AG04450 (cell line): ENCODE measurements around the gene HOXC5. TPM values are rescaled to one million over a fixed set of nuclear protein-coding genes. Genes with fewer than 3 reads are reported as not detected.

Experiments
- CTCF ChIA-PET: fragments of 300-600, 350-600 bp; formaldehyde crosslinking; extraction: SDS; loops from one replicate; lab custom pipeline; 2022; ENCODE audit warnings: antibody characterized with exemption, inconsistent platforms; lab: Charles Lee
- POLR2A ChIA-PET: fragments of 350-600 bp; formaldehyde crosslinking; extraction: SDS; loops from one replicate; lab custom pipeline; 2021; ENCODE audit warnings: antibody characterized with exemption, inconsistent platforms; lab: Yijun Ruan, JAX
- DNase-seq: peaks from one replicate; pipeline ENCODE4 v3.0.0-alpha.2; 2011; ENCODE audit warnings: low read depth, low spot score
- H3K27ac ChIP-seq: one replicate; pipeline ENCODE4 v1.5.1; 2012; ENCODE audit warnings: low read depth, low read length, control low read depth
- H3K27me3 ChIP-seq: one replicate; pipeline ENCODE4 v1.6.0; 2012; ENCODE audit warnings: low read length; ENCODE audit not compliant: control insufficient read depth, insufficient read depth
- H3K4me3 ChIP-seq: 2 replicates; pipeline ENCODE4 v1.5.1; 2011; ENCODE audit warnings: mild to moderate bottlenecking, low read depth, low read length, control low read depth
- H3K9me3 ChIP-seq: 2 replicates; pipeline ENCODE4 v1.5.1; 2012; ENCODE audit warnings: low read length; ENCODE audit not compliant: control insufficient read depth, insufficient read depth
- CTCF ChIP-seq: IDR thresholded peaks from 2 replicates; pipeline ENCODE4 v1.5.1; 2011; ENCODE audit warnings: low read depth, low read length, control low read depth, inconsistent platforms
- polyA plus RNA-seq: library from polyadenylated mRNA; depleted of rRNA; stranded (reverse); fragments of >200 nt; gene quantifications from 2 replicates; pipeline ENCODE4 v1.2.3, GENCODE V29; 2011

The HOXC5 gene
- polyA plus RNA-seq, 1 experiment = not detected

GRCh38 chr12:53993162-53994008 lies 39.5 kb upstream of the HOXC5 start:
- POLR2A ChIA-PET = no interaction called here
- Histone ChIP-seq H3K27me3 (peaks cover 97% of the 10 kb centered on the region), H3K27ac (no peak overlapping the region), H3K9me3 (peaks cover 8% of the 10 kb centered on the region; the same call in 1 of the 2 replicates), H3K4me3 (no peak overlapping the region)
- TF ChIP-seq CTCF = no peak
- no peak for DNase-seq
- CTCF ChIA-PET = interaction anchor here (1.0 to 1.2 kb wide), 2 partner anchors 198 to 221 kb away, joined by 3 read pairs; no protein-coding TSS in a partner anchor

- CTCF ChIA-PET = interaction anchor here (1.0 to 1.2 kb wide), 2 partner anchors 197 to 220 kb away, joined by 3 read pairs; no protein-coding TSS in a partner anchor
- H3K9me3 ChIP-seq = peaks cover 8% of the 10 kb centered on the region; the same call in 1 of the 2 replicates
- H3K27ac ChIP-seq = no peak overlapping the region
- no peak overlapping the region for H3K4me3 ChIP-seq
- no peak for TF ChIP-seq CTCF
- no peak for DNase-seq
- POLR2A ChIA-PET = no interaction called here
- peaks cover 97% of the 10 kb centered on the region for H3K27me3 ChIP-seq
Measured at GRCh38 chr12:53994009-53994263, 38.9 kb upstream of the HOXC5 start.

GRCh38 chr12:53994264-53995001 lies 38.4 kb upstream of the HOXC5 start:
- Histone ChIP-seq H3K4me3 (no peak overlapping the region), H3K9me3 (peaks cover 8% of the 10 kb centered on the region; the same call in 1 of the 2 replicates), H3K27ac (no peak overlapping the region), H3K27me3 (peaks cover 97% of the 10 kb centered on the region)
- no peak for DNase-seq
- CTCF ChIA-PET = interaction anchor here (0.7 to 1.2 kb wide), 4 partner anchors 10 to 220 kb away, joined by 3 read pairs; no protein-coding TSS in a partner anchor
- no peak for TF ChIP-seq CTCF
- POLR2A ChIA-PET = no interaction called here

GRCh38 chr12:53995002-53995377 lies 37.9 kb upstream of the HOXC5 start:
- no peak for DNase-seq
- peaks cover 100% of the 10 kb centered on the region for H3K27me3 ChIP-seq
- H3K27ac ChIP-seq = no peak overlapping the region
- ChIA-PET CTCF (interaction anchor here (0.7 to 1.3 kb wide), 4 partner anchors 10 to 213 kb away, joined by 3 to 5 read pairs (median 3); no protein-coding TSS in a partner anchor), POLR2A (no interaction called here)
- no peak for TF ChIP-seq CTCF
- no peak overlapping the region for H3K4me3 ChIP-seq
- peaks cover 13% of the 10 kb centered on the region; the same call in 1 of the 2 replicates for H3K9me3 ChIP-seq
